DOHH2 (cell line): ENCODE measurements around the gene DMRTC1.
"Not testable (repeated sequence)": the region's sequence is repeated elsewhere in the genome, so short reads cannot be mapped to it uniquely, and the experiment has no call there.

Source experiments
- H3F3A ChIP-seq: fragments of 200-600 bp; sonication (generic), shearing (Covaris generic); 2 replicates; pipeline ENCODE4 v1.6.0; 2016; ENCODE audit warnings: antibody characterized with exemption, mild to moderate bottlenecking; ENCODE audit not compliant: control insufficient read depth, insufficient read depth
- H3K27ac ChIP-seq: fragments of 200-600 bp; sonication (generic); 2 replicates; pipeline ENCODE4 v1.5.1; 2014; ENCODE audit warnings: low read depth, mild to moderate bottlenecking, low read length, moderate library complexity
- H3K27me3 ChIP-seq: fragments of 200-600 bp; sonication (generic); 2 replicates; pipeline ENCODE4 v1.6.1; 2014; ENCODE audit warnings: mild to moderate bottlenecking, low read length, mixed read lengths; ENCODE audit not compliant: control insufficient read depth
- H3K36me3 ChIP-seq: fragments of 200-600 bp; sonication (generic); 2 replicates; pipeline ENCODE4 v1.6.1; 2014; ENCODE audit warnings: mild to moderate bottlenecking, low read length, moderate library complexity, mixed read lengths; ENCODE audit not compliant: control insufficient read depth
- H3K4me1 ChIP-seq: fragments of 200-600 bp; sonication (generic); 2 replicates; pipeline ENCODE4 v1.6.1; 2014; ENCODE audit warnings: mild to moderate bottlenecking, low read length, mixed read lengths; ENCODE audit not compliant: control insufficient read depth
- H3K4me2 ChIP-seq: fragments of 200-600 bp; sonication (generic); 2 replicates; pipeline ENCODE4 v1.6.0; 2014; ENCODE audit warnings: mild to moderate bottlenecking, low read length, moderate library complexity
- H3K4me3 ChIP-seq: fragments of 200-600 bp; sonication (generic); 2 replicates; pipeline ENCODE4 v1.5.1; 2014; ENCODE audit warnings: mild to moderate bottlenecking, low read length, mixed read lengths
- H3K79me2 ChIP-seq: fragments of 200-600 bp; sonication (generic); 2 replicates; pipeline ENCODE4 v1.6.1; 2014; ENCODE audit warnings: mild to moderate bottlenecking, low read length, mixed read lengths; ENCODE audit not compliant: control insufficient read depth
- H3K9me2 ChIP-seq: fragments of 200-600 bp; sonication (generic); replicated peaks from 2 replicates; pipeline ENCODE4 v1.6.1; 2014; ENCODE audit warnings: mild to moderate bottlenecking, low read length, mixed read lengths; ENCODE audit not compliant: control insufficient read depth
- H3K9me3 ChIP-seq: fragments of 200-600 bp; sonication (generic); 2 replicates; pipeline ENCODE4 v1.6.1; 2014; ENCODE audit warnings: antibody characterized with exemption, low read length, mixed read lengths; ENCODE audit not compliant: control insufficient read depth, insufficient read depth
- H4K20me1 ChIP-seq: fragments of 200-600 bp; sonication (generic); 2 replicates; pipeline ENCODE4 v1.6.0; 2014; ENCODE audit warnings: low read depth, mild to moderate bottlenecking, antibody characterized with exemption, low read length, moderate library complexity; ENCODE audit not compliant: control insufficient read depth, insufficient read depth

DMRTC1 gene

DNA sequence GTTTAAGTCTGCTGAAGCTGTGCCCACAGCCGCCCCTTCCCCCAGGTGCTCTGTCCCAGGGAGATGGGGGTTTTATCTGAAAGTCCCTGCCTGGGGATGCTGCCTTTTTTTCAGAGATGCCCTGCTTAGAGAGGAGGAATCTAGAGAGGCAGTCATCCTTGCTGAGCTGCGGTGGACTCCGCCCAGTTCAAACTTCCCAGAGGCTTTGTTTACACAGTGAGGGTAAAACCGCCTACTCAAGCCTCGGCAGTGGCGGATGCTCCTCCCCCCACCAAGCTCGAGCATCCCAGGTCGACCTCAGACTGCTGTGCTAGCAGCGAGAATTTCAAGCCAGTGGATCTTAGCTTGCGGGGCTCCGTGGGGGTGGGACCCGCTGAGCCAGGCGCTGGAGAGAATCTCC, 112.9 kb downstream of the DMRTC1 start:
- H3K4me1 ChIP-seq, H3K4me2 ChIP-seq, H3K9me2 ChIP-seq, H4K20me1 ChIP-seq, H3K36me3 ChIP-seq, H3F3A ChIP-seq, H3K9me3 ChIP-seq, H3K79me2 ChIP-seq, H3K27me3 ChIP-seq, H3K27ac ChIP-seq, H3K4me3 ChIP-seq: not testable (repeated sequence)
